Choroid plexus epithelial cell (primary cell): ENCODE results near the gene HAUS1.
"Not testable (repeated sequence)": the region's sequence is repeated elsewhere in the genome, so short reads cannot be mapped to it uniquely, and the experiment has no call there.

ENCODE experiments used
- DNase-seq: peaks from one replicate; pipeline ENCODE4 v3.0.0-alpha.2; 2010; ENCODE audit warnings: low read depth
- H3K4me3 ChIP-seq: 2 replicates; pipeline ENCODE4 v1.5.1; 2011; ENCODE audit warnings: low read depth, mild to moderate bottlenecking, control low read depth, low read length, moderate library complexity
- TF ChIP-seq, protein P1 (sequence below): conservative IDR thresholded peaks from 2 replicates; pipeline ENCODE4 v1.5.1; 2011; ENCODE audit warnings: low read depth, mild to moderate bottlenecking, control low read depth, inconsistent platforms, low read length, moderate library complexity

HAUS1 gene

GRCh38 chr18:46156124-46156745 is 52.0 kb downstream of the HAUS1 start:
- TF ChIP-seq, protein P1, sequence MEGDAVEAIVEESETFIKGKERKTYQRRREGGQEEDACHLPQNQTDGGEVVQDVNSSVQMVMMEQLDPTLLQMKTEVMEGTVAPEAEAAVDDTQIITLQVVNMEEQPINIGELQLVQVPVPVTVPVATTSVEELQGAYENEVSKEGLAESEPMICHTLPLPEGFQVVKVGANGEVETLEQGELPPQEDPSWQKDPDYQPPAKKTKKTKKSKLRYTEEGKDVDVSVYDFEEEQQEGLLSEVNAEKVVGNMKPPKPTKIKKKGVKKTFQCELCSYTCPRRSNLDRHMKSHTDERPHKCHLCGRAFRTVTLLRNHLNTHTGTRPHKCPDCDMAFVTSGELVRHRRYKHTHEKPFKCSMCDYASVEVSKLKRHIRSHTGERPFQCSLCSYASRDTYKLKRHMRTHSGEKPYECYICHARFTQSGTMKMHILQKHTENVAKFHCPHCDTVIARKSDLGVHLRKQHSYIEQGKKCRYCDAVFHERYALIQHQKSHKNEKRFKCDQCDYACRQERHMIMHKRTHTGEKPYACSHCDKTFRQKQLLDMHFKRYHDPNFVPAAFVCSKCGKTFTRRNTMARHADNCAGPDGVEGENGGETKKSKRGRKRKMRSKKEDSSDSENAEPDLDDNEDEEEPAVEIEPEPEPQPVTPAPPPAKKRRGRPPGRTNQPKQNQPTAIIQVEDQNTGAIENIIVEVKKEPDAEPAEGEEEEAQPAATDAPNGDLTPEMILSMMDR = no peak
- H3K4me3 ChIP-seq = no peak overlapping the region
- no peak for DNase-seq

DNA sequence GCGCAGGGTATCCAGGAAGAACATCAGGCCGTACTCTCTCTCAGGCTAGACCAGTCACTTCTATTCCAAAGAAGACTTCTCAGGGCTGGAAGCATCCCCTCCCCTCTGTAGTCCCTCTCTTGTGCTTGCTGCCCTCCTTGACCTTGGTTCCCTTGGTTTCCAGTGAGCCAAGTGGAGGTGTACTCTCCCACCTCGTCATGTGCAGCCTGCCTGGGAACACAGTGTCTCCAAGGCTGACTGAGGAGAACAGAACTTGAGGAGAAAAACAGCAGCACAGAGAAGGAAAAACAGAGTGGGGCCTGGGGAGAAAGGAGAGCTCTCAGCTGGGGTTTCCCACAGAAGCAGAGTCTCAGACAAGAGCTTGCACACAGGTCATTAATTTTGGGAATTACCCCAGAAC is 52.7 kb downstream of the HAUS1 start:
- no peak for DNase-seq
- TF ChIP-seq, protein P1 = no peak
- H3K4me3 ChIP-seq = no peak overlapping the region

GRCh38 chr18:46158499-46158898 is 54.3 kb downstream of the HAUS1 start:
- H3K4me3 ChIP-seq = no peak overlapping the region
- TF ChIP-seq, protein P1 = no peak
- DNase-seq = no peak

DNA sequence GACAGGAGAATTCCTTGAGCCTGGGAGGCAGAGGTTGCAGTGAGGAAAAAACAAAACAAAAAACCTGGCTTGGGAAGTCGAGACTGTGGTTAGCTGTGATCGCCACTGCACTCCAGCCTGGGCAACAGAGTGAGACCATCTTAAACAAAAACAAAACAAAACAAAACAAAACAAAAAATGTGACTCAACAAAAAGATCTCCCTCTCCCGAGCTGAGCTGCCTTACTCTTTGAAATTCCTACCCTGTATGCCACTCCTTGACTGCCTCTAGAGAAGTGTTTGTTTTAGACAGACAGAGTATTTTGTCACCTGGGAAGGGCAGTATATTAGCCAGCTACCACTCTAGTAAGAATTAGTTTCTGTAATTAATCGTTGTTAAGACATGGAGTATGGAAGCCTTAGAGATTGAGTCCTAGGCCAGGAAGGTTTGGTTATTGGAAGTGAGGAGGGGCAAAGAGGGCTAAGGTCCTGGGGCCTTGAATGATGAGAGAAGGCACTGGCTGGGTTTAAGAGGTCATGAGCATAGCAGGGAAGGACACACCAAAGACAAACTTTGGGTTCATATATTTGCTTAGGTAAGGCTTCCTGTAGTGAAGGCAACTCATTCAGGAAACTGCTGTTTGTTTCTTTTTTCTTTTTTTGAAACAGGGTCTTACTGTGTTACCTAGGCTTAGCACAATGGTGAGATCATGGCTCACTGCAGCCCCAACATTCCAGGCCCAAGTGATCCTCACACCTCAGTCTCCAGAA is 56.0 kb downstream of the HAUS1 start:
- no peak for DNase-seq
- no peak overlapping the region for H3K4me3 ChIP-seq
- TF ChIP-seq, protein P1 = no peak

DNA sequence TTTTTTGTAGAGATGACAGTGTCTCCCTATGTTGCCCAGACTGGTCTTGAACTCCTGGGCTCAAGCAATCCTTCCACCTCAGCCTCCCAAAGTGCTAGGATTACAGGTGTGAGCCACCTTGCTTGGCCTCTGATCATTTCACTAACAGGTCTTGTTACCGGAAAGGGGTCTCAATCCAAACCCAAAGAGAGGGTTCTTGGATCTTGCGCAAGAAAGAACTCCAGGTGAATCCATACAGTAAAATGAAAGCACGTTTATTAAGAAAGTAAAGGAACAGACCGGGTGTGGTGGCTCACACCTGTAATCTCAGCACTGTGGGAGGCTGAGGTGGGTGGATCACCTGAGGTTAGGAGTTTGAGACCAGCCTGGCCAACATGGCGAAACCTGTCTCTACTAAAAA is 56.7 kb downstream of the HAUS1 start:
- DNase-seq, H3K4me3 ChIP-seq: not testable (repeated sequence)

DNA sequence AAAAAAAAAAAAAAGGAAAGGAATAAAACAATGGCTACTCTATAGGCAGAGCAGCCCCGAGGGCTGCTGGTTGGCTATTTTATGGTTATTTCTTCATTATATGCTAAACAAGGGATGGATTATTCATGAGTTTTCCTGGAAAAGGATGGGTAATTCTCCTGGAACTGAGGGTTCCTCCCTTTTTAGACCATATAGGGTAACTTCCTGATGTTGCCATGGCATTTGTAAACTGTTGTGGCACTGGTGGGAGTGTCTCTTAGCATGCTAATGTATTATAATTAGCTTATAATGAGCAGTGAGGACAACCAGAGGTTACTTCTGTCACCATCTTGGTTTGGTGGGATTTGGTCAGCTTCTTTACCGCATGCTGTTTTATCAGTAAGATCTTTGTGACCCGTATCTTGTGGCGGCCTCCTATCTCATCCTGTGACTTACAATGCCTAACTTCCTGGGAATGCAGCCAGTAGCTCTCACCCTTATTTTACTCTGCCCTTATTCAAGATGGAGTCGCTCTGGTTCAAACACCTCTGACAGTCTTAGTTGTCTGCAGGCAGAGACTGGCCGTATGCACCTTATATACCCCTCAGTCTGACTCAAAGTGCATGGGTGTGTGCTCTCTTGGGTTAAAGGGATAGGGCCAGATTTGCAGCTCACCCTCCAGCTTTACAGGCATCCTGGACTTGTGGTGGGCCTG is 57.7 kb downstream of the HAUS1 start:
- TF ChIP-seq, protein P1 = no peak
- DNase-seq = no peak
- no peak overlapping the region for H3K4me3 ChIP-seq

DNA sequence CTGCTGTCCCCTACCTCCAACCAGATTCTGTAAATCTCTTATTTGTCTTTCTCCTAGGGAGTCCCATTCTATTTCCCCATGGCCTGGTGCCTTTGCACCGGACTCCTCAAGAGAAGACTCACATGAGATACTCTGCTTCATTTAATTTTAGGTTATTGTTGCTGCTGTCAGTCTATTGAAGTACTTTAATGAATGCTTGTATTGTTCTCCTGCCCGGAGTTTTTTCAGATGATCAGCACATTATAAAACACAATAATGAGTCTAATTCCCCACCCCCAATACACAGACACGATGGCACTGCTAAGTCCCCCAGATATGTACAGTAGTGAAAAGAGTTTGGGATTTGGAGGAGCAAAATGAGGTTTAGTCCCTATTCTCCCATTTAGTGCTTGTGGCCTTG is 58.9 kb downstream of the HAUS1 start:
- H3K4me3 ChIP-seq = no peak overlapping the region
- DNase-seq = no peak
- TF ChIP-seq, protein P1 = no peak
